Lung microvascular endothelial cell (primary cell): ENCODE measurements around the gene ATP8A2. TPM values are rescaled to one million over a fixed set of nuclear protein-coding genes. Genes with fewer than 3 reads are reported as not detected.
"Not testable (repeated sequence)": the region's sequence is repeated elsewhere in the genome, so short reads cannot be mapped to it uniquely, and the experiment has no call there.

Source experiments
- DNase-seq, 2 donors: peaks; one replicate each; pipeline versions ENCODE4 v3.0.0 to v3.0.0-alpha.2; 2010; ENCODE audit warnings: low read depth in 2 of 2
- total RNA-seq: library from RNA; depleted of rRNA; stranded (reverse); fragments of >200 nt; gene quantifications from 2 replicates; pipeline ENCODE4 v1.2.1, GENCODE V29; 2014

ATP8A2 gene
- under 0.01 TPM in 2 replicates for total RNA-seq

GRCh38 chr13:25371875-25372283 is at the start of gene ATP8A2:
Gene ATP8A2 (plus strand): TSS chr13:25371974. CDS start chr13:25372213, 239 bp downstream.
- DNase-seq: no peak

DNA sequence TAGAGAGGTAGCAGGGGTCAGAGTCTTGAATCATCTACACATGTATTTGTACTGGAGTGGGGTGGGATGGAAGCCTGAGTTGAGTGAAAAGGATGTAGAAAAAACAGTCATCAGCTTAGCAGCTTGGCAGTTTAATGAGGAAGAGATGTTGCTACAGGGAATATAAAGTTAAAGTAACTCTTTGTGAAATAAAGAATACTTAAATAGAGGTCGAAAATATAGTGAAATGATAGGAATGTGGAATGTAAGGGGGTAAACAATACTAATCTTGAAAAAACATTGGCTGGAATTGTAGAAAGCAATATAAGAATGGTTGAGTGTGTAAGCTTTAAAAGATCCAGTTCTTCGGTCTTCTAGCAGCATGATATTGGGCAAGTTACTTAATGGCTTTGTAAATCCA is 47.7 kb upstream of the ATP8A2 start:
- DNase-seq: no peak

DNA sequence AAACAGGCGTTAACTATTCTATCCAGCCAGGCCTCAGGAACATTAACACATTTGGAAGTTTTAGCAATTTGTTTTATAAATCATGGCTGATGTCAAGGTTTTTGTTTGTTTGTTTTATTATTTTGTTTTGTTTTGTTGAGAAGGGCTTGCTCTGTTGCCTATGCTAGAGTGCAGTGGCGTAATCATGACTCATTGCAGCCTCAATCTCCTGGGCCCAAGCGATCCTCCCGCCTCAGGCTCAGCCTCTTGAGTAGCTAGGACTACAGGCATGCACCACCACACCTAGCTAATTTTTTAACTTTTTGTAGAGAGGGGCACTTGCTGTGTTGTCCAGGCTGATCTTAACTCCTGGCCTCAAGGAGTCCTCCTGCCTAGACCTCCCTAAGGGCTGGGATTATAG is 42.1 kb upstream of the ATP8A2 start:
- no peak for DNase-seq

GRCh38 chr13:25330541-25330940 is 41.2 kb upstream of the ATP8A2 start:
- DNase-seq: no peak

- no peak for DNase-seq
These were observed 35.9 kb upstream of the ATP8A2 start for GRCh38 chr13:25335856-25336255.

DNA sequence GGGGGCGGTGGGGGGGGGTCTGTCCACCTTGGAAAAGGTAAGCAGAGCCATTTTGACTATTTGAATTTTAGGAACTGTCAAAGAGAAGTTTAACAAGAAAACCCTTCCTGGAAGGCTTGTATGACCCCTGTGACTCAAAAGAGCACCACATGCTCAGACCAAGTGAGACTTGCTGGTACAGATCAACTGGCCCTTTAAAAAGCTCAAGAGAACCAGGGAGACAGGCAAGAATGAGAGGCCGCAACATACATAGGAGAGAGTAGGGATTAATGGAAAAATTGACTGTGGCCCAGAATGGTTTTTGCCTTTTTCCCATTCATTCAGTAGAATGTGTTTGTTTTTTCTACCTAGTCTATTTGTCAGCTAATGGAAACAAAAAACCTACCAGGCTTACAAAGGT is 26.2 kb upstream of the ATP8A2 start:
- no peak for DNase-seq

DNA sequence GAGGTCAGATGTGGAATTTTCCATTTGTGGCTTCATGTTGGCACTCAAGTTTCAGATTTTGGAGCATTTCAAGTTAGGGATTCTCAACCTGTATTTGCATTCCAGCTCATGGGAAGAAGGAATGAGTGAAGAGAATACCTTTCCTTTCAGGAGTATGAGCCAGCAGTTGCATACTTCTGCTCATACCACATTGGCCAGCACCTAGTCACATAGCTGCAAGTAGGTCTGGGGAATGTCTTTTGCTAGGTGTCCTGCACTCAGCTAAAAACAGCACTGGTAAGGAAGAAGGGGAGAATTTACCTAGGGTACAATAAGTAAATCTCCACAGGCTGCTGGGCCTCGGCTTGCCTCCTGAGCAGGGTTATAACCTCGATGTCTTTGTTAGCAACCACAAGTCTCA is 24.6 kb upstream of the ATP8A2 start:
- no peak for DNase-seq

DNA sequence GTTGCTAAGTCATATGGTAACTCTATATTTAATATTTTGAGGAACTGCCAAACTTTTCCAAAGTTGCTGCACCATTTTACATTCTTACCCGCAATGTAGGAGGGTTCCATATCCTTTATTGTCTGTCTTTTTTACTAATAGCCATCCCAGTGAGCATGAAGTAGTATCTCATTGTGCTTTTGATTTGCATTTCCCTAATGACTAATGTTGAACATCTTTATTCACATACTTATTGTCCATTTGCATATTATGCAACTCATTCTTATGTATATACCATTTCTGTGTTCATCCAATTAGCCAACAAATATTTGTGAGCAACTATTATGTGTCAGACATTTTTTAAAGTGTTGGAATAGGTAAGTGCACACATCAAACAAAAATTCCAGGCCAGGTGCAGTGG is 20.4 kb upstream of the ATP8A2 start:
- no peak for DNase-seq

DNA sequence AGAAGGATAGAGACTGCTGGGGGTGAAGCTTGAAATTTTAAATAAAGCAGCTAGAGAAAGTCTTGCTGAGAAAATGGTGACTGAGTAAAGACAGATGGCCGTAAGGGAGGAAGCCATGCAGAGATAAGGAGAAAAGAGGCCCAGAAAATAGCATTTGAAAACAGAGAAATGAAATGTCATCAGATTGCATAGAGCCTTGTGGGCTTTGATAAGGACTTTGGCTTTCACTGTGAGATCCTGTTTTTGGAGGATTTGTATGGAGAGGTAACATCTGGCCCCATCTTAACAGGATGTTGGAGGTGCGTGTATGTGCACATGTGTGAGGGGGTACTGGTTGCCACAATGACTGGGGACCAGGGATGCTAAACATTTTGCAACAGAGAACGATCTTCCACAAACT is 19.5 kb upstream of the ATP8A2 start:
- DNase-seq: no peak

DNA sequence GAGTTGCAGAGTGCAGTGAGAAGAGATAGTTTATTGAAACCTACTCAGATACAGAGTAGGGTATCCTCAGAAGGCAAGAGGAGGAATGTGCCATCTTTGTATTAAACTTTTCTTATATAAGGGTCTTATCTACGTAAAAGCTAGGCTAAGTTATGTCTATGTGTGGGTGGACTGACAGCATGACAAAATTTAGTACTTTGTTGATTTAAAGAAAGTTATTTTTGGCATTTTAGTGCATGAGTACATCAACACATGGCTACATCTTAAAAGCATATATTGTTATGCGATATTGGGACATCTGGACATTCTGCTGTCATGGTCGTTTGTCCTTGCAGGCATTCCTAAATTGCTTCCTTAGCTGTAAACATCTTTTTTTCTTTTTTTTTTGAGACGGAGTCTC is 19.0 kb upstream of the ATP8A2 start:
- DNase-seq: no peak

DNA sequence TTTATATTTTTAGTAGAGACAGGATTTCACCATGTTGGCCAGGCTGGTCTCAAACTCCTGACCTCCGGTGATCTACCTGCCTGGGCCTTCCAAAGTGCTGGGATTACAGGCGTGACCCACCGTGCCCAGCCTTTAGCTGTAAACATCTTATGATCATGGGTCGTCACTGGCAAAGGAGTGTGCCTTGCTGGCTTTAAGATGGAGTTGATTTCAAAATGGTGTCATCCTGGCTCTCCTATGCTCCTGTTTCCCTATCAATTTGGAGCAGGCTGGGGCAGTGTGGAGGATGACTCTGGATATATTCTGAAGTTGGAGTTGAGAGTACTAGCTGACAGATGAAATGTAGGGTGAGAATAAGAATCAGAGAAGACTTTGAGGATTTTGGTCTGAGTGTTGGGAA is 18.4 kb upstream of the ATP8A2 start:
- no peak for DNase-seq

GRCh38 chr13:25354377-25354776 is 17.4 kb upstream of the ATP8A2 start:
- no peak for DNase-seq

DNA sequence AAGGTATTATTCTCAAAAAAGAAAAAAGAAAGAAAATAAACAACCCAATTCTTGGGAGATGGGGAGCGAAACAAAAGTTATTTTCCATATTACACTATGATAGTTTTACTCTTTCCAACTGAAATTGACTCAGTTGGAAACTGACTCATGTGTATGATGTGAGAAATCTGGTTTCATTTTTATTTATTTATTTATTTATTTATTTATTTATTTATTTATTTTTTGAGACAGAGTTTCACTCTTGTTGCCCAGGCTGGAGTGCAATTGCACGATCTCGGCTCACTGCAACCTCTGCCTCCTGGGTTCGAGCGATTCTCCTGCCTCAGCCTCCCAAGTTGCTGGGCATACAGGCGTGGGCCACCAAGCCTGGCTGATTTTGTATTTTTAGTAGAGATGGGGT is 11.3 kb upstream of the ATP8A2 start:
- not testable (repeated sequence) for DNase-seq

DNA sequence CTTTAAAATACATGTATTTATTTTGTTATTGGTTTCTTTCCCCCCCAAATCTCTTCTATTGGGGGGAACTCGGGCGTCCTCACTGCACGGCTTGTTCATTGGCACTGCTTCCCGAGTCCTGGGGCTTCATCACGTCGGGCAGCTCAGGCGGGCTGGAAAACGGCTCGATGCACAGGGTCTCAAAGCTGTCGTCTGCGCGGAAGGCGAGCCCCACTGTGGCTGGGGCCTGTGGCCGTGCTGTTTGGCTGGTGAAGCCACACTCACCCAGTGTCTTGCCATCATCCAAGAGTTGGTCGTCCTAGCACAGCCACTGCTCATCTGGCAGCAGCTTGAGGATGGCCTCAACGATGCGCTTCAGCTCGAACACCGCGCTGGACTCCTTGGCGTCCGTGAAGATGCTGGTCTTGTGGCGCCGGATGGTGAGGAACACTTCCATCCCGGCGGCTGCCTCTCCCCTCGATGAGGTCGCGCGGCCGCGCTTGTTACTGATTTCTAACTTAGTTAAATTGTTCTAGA is 6.0 kb upstream of the ATP8A2 start:
- no peak for DNase-seq

GRCh38 chr13:25371158-25371874 is 458 bp upstream of the ATP8A2 start:
- DNase-seq: no peak

DNA sequence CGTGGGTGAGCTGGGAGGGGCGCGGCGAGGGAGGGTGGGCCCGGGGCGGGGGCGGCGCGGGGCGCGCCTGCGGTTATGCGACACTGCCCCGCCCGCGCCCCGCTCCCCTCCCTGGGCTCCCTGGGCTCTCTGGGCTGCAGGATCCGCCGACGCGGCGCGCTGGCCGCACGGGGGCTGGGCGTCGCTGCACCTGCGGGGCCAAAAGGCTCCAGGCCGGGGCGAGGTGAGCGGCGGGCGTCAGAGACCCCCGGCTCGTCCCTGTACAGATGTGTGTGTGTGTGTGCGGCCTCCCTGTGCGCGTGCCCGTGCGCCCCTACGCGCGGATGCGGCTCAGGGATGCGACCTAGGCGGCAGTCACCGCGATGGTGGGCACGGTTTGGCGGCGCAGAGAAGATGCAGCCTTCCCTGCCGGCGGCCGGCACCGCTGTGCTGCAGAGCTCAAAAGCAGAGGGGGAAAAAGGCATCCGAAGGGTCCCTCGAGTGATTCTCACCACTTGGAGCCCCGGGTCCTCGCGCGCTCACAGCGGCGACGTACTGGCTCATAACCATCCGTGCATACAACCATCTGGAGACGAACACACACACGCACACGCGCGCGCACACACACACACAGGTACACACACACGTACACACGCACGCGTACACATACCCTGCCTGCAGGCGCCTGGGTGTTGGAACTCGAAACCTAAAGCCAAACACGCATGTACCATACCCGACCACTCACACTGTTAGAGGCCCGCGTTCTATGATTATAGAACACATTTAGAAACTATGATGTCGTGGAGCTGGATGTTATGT is 709 bp downstream of the ATP8A2 start:
- no peak for DNase-seq

DNA sequence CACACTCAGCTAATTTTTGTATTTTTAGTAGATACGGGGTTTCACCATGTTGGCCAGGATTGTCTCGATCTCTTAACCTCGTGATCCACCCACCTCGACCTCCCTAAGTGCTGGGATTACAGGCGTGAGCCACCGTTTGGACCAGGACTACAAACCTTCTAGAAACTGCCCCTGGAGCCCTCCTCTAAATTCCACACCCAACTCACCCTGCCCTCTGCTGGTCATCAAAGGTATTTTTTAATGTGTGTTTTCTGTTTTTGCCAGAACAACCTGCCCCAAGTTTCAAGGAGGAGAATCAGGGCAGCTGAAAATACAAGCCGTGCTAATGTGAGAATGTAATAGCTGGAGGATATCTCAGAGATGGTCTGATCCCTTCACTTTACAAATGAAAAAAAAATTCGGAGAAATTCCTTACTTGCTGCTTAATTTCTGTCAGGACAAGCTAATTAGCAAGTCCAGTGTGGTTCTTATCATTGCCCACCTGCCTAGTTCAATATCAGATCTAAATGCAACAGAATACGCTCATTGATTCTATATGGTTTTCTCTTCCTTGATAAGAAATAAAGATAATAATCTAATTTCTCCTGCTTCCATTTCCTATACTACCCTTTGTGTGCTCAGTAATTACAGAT is 4.1 kb downstream of the ATP8A2 start:
- DNase-seq: peak; percentile 50 to 64

DNA sequence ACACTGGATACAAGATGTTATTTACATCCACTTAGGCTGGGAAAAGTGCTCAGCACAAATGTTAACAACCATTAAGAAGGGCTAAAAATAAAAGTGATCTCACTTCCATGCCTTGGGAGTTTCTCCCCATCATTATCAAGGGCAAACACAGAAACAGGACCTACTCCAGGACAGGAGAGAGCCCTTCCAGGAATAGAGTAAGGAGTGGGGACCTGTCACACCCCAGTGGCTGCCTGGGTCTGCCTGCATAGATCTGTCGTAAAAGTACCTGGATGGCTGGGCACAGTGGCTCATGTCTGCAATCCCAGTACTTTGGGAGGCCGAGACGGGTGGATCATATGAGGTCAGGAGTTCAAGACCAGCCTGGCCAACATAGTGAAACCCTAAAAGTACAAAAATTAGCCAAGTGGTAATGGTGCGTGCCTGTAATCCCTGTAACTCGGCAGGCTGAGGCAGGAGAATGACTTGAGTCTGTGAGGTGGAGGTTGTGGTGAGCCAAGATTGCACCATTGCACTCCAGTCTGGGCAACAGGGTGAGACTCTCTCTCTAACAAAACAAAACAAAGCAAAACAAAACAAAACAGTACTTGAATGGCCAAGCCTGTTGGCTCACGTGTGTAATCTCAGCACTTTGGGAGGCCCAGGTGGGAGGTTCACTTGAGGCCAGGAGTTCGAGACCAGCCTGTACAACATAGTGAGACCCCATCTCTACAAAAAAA is 5.6 kb downstream of the ATP8A2 start:
- no peak for DNase-seq

GRCh38 chr13:25378528-25378927 is 6.8 kb downstream of the ATP8A2 start:
- no peak for DNase-seq

- DNase-seq: no peak
These were observed 7.2 kb downstream of the ATP8A2 start for GRCh38 chr13:25379011-25379410.

DNA sequence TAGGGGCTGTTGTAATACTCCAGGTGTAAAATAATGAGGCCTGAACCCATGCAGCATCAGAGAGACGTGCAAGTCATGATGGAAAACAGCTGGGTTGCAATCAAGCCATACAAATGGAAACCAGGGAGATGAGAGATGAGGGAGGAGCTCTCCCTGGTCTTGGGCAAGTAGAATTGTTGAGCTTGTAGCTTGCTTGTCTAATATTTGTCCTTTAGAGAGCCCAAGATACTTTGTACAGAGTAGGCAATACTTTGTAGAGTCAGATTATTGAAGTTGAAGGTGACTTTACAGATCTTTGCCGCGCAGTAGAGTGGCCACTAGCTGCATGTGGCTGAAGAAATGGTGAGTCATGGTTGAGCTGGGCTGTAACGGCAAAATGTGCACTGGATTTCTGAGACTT is 8.3 kb downstream of the ATP8A2 start:
- DNase-seq: no peak
